Measurements from ENCODE around the gene PLEKHN1.
"Not testable (repeated sequence)": the region's sequence is repeated elsewhere in the genome, so short reads cannot be mapped to it uniquely, and the experiment has no call there.

The PLEKHN1 gene

DNA sequence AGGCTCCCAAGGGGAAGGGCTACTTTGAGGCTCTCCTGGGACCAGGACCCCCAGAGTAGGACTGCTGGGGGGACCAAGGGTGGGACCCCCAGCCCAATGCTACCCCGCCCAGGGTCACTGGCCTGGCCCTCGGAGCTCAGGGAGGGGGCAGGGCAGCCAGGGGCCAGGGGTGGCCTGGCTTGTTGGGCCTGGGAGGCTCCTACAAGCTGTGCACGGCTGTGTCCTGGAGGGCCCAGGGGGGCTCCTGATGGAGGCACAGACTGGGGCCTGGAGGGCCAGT is 31.4 kb downstream of the PLEKHN1 start:
- DNase-seq = no peak

DNA sequence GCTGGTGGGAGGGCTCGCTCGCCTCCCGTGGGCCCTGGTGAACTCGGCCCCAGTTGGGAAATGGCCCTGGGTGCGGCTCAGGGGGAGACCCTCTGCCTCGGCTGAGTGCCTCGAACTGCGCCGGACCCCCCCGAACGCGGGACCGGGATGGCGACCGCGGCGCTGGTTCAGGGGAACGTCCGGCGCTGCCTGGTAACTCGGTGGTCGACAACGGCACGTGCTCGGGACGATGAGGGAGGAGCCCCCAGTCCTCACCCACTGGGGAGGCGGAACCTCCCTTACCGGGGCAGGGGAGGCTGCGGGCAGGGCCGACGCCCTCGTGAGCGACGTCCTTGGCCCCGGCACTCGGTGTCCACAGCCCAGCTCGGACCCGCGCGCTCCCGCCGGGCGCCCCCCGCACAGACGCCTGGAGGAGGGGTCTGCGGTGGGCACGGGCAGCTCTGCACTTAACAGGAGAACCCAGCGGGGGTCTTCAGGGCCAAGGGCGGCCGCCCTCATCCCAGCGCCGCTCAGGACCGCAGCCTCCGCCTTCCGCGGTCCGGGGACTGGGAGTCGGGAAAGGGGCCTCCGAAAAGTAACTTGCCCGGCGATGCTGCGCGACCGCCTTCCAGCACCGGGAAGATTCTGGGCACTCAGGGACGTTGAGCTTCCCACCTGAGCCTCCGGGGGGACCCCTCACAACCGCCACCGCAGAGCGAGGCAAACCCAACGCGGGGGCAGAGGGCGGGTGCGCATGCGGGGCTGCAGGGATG is 31.9 kb downstream of the PLEKHN1 start:
- DNase-seq = no peak

DNA sequence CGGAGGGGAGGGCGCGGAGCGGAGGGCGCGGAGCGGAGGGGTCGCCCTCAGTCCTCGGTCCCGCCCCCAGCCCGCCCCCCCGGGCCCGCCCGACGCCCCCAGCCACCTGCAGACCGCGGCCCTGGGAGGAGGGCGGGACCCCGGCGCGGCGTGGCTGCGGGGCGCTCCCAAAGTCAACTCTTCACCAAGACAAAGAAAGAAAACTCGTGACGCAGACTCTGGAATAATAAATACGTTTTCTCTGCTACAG is 32.4 kb downstream of the PLEKHN1 start:
- DNase-seq = no peak

DNA sequence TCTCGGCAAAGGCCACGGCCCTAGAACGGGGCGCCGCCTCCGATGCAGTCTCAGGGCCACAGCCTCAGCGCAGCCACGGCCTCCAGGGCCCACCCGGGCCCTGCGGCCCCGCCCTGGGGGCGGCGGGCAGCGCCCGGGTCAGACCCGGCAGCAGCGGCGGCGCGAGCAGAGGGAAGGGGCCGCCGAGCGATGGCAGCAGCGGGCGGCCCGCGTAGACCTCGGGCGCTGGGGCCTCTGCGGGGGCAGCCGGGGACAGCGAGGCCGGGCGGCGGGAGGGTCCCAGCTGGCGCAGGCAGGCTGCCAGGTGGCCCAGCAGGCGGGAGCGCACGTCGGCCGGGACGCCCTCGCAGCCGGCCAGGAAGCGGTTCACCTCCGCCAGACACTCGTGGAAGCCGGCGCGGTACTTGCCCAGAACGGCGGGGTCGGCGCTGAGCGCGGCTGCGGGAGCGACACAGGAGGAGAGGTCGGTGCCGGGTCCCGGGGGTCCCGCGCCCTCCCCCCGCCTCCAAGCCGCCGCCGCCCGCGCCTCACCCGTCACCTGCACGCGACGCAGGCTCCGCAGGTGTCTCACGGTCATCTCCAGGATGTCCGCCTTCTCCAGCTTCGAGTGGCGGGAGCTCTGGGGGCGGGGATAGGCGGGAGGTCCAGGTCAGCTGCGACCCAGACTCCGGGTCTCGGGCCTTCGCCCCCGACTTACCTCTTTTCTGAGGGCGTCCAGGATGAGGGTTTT is 32.9 kb downstream of the PLEKHN1 start:
- no peak for DNase-seq

DNA sequence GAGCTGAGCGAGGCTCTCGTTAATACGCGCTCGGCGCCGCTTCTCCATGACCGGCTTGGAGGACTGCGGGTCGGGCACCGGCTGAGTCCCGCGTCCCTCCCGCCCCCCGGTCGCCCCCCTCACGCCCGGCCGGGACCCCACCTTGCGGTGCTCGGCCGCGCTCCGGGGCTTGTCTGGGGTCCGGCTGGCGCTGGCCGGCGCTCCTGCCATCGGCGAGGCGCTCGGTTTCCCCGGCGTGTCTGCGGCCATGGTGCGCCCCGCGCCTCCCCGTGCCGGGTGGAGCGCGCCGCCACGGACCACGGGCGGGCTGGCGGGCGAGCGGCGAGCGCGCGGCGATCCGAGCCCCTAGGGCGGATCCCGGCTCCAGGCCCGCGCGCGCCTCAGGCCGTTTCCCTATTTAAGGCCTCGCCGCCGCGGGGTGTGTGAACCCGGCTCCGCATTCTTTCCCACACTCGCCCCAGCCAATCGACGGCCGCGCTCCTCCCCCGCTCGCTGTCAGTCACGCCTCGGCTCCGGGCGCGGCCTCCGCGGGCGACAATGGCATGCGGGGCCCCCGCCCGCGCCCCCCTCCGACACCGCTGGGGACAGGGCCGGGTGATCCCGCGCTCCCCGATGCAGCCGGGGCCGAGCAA is 33.6 kb downstream of the PLEKHN1 start, which contains the start of gene HES4:
Gene HES4, minus strand, starts transcription at position 373 of the 632 bp plus-strand sequence. Its CDS starts 124 bp downstream, at position 249.
- peak; percentile 82 for DNase-seq

DNA sequence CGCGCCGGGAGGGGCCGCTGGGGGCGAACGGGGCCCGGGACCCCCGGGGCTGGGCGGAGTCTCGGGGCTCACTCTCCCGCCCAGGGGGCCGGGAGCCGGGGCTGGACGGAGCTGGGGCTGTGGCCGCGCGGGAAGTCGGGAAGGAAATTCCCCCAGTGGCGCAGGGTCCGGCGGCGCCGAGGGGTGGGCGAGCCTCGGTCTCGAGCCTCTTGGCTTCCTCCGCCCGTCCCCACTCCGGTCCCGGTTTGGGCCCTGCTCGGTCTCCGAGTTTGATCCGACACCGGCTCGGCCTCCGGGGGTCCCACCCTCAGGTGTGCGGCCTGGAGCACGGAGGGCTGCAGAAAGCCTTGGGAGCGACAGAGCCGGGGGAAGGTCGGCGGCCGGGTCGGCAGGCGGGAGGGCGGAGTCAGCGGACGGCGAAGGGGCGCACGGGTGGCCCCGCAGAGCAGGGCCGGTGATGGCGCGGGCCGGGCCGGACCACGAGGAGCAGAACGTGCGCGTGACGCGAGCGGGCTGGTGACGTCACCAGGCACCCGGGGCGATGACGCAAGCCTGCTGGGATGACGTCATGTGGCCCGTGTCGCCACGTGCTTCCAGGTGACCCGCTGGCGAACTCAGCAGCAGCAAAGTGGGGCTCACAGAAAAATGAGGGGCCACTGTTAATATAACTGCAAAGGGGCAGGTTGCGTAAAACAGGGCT is 34.2 kb downstream of the PLEKHN1 start:
- DNase-seq = peak; percentile 53

DNA sequence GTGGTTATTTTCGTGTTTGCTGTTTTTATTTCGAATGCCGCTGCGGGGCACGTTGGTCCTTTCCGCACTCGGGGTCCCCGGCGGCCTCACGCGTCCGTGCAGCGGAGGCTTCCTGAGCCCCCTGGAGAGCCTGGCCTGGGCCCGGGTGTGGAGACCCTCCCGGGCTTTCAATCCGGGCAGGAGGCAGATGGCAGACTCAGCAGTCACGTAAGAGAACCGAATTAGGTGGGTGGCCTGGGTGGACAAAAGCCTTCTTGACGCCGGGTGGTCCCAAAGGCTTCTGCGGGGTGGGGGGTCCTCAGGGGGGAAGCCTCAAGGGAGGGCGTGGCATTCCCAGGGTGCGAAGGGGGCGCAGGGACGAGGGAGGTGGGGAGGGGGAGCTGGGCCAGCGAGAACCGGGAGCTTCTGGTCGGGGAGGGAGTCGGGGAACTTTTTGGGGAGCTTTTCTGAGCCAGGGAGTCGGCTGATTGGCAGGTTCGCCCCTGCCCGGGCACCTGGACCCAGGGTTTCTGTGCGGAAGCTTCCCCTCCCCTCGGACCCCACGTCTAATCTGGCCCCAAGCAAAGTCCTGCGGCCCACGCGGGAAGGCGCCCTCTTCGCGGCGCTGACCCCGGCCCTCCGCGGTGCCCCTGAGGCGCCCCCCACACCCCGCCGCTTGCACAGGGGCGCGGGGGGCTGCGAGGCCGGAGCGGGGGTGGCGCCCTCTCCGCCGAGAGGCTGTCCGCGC is 34.9 kb downstream of the PLEKHN1 start:
- no peak for DNase-seq

DNA sequence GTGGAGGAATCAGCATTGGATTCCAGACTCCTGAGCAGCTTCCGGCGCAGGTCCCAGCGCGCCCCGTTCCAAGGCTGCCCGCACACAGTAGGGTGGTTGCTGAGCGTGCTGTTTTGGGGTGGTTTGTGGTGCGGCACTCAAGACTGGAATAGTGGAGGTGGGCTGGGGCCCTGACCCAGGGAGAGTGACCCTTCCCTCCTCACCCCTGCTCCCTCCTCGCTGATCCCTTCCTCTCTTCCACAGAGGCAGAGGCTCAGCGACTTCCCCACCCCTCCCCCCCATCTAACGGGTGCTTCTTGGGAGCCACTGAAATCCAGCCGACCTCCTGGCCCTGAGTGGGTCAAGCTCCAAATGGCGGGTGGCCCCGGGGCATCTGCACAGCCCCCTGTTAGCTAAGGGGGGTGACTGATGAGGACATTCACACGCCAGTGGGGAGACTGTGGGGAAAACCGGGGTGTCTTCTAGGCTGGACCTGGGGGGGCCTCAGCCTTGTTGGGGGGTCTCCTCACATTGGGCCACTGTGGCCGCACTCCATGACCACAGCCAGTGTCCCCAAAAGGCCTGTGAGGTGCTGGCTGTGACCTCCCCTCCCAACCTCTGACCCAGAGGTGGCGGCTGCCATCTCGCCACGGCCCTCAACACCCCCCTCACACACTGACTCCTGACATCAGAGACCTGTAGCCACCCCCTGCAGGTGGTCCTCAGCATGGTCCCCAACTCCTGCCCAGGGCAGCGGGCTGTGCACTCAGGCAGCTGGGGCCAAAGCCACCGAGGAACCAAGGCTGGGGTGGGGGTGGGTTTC is 37.5 kb downstream of the PLEKHN1 start:
- no peak for DNase-seq

DNA sequence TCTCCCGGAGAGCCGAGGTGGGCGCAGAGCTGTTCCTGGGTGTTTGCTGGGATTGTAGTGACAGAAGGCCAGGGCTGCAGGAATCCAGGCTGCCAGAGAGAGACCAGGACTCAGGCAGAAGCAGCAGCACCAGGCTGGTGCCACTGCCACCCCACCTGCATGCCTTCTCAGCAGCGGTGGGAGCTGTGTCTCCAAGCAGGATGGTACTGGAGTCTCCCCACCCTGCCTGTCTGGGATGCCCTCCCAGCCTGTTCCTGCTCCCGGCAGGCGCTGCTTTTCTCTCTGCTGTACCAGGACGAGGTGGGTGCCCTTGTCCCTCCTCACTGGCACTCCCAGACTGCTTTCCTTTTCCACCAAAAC is 38.1 kb downstream of the PLEKHN1 start:
- no peak for DNase-seq

DNA sequence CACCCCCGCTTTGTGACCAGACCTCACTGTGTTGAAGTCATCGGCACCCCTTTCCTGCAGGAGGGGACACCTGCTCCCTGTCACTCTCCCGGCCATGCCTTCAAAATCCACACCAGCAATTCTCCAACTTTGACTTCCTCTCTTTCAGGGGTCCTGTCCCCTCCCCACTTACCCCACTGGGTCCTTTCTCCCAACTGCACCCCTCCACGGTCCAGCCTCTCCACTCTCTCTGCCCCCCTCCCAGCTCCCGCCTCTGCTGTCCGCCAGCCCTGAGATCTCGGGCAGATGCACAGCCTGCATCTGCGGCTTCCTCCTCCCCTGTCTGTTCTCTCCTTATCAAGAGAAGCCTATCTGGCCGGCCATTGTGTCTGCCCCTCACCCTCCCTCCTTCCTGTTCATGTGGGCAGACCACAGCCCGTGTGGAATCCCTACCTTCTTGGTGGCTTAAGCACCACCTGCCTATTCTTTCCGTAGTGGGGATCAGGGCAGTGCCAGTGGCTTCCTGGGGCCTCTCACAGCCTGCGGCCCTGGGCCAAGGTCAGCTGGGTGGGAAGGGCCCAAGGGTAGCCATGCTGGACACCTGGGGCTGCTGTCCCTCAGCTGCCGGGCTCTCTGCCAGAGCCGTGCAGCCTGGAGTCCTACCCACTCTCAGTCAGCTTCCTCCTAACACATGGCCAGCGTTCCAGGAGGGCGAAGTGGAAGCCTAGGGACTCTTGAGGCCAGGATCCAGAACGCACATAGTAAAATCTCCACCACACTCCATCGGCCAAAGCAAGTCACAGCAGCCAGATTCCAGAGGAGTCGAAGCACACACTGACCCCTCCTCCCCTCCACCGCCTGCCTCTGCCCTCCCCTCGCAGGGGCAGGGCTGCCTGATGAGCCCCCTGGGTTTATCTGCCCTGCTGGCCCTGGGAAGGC is 38.8 kb downstream of the PLEKHN1 start:
- no peak for DNase-seq

DNA sequence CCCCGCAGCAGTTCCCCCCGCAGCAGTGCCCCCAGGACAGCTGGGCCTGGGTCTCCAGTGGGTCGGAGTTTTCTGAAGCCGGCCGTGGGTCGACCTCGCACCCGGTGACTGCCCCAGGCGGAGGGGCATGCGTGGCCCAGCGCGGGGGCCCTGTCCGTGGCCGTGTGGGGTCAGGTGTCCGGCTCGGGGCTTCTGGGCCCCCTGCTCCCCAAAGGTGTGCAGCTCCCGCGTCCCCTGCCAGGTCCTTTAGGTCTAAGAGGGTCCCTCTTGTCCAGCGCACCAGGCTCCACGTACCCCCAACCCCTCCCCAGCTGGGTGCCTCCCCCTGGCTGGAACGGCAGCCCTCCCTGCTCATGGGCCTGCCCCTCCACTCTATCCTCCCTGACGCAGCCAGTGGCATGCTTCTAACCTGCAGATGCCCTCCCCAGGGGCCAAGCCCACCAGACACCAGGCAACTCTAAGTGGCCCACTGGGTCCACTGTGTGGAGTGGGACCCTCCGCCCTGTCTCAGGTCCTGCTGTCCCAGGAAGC is 39.6 kb downstream of the PLEKHN1 start:
- DNase-seq = no peak

DNA sequence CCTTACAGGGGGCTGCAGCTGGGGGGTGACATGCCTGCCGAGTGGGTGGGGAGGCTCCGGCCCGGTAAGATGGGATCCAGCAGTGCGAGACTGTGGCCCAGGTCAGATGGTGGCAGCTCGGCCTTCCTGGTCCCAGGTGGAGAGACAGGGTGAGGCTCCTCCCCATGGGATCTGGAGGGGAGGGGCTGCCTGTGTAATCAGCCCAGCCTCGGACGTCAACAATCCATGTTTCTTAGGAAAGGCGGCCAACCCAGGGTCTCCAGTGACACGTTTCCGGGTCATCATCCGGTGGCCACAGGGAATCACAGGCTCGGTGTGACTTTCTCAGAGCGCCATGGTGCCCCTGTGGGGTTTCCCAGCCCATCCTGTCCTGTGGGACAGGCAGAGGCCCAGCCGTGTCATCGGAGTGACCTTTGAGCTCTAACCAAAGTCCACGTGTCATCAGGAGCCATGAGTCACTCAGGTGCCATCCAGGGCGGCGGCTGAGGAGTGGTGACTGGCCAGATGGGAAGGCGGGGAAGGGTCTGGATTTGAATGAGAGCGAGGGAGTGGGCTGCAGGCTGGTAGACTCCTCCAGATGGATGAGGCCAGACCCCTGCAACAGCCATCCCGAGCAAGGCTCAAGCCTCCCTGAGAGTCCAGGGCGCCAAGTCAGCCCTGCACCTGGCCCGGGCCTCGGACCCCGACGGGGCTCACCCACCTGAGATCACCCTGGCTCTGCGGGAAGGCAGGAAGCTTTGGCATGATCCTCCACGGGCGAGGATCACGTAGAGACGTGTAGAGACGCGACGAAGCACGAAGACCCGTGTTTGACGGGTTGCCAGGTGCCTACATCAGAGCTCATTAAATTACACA is 40.2 kb downstream of the PLEKHN1 start:
- no peak for DNase-seq

DNA sequence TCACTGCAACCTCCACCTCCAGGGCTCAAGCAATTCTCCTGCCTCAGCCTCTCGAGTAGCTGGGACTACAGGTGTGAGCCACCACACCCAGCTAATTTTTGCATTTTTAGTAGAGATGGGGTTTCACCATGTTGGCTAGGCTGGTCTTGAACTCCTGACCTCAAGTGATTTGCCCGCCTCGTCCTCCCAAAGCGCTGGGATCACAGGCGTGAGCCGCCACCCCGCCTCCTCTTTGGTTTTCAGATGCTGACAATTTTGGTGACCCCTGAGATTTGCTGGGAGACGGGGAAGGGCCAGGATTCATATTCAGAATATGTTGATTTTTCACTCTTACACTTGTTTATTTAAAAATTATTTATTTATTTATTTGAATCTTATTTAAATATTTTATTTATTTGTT is 43.8 kb downstream of the PLEKHN1 start:
- DNase-seq = not testable (repeated sequence)

DNA sequence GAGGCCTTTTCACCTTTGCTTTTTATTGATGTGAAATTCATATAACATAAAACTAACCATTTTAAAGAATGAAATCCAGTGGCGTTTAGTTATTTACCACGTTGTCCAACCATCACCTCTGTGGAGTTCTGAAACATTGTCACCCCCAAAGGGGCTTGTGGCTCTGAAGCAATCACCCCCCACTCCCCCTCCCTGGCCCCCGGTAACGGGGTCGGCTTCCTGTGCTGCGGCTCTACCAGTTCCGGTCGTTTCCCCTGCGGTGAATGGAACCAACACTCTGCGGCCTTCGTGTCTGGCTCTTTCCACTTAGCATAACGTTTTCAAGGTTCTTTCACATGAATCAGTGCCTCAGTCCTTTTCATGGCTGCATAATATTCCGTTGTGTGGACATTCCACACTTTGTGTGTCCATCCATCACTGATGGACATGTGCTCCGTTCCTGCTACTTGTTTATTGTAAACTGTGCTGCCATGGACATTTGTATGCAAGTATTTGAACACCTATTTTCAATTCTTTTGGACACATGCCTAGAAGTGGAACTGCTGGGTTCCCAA is 45.2 kb downstream of the PLEKHN1 start:
- DNase-seq = no peak

DNA sequence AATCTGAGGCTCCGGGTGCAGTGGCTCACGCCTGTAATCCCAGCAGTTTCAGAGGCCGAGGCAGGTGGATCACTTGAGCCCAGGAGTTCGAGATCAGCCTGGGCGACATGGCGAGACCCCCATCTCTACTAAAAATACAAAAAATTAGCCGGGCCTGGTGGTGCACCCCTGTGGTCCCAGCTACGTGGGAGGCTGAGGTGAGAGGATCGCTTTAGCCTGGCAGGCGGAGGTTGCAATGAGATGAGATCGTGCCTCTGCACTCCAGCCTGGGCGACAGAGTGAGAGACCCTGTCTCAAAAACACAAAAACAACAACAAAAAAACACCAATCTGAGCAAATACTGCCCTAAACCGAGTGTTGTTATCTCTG is 46.4 kb downstream of the PLEKHN1 start:
- not testable (repeated sequence) for DNase-seq

DNA sequence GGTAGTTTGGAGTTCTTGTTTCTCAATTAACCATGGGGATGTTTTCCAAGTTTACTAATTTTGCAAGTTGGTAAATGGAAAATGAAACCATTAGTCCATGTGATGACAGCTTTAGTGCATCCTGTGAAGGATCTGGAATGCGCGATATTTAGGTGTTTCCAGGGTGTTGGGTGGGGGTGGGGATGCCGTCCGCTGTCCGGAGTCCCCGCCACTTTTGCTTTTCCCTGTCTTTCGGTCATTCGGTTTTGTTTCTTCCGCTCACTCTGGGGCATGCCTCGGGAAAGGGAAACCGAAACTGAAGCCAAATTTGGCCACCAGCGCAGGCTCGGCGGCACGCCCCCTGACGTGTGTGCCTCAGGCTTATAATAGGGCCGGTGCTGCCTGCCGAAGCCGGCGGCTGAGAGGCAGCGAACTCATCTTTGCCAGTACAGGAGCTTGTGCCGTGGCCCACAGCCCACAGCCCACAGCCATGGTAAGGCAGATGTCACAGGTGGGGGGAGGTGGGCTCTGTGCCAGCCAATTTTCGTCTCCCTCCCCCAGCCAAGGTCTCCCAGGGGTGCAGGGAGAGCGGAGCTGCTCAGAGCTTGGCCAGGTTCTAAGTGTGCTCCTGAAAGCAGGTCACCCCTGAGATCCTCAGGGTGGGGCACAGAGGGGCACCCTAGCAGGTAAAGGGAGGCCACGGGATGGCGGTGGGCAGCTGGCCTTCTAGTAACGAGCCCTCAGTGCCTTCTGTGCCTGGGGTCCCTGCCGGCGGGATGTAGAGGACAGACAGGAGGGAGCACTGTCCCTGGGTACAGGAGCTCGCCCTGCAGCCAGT is 47.0 kb downstream of the PLEKHN1 start, which contains the start of gene ISG15:
Gene ISG15, plus strand, starts transcription at position 393 of the 817 bp plus-strand sequence. Its CDS starts 77 bp downstream, at position 470.
- peak; percentile 82 for DNase-seq

DNA sequence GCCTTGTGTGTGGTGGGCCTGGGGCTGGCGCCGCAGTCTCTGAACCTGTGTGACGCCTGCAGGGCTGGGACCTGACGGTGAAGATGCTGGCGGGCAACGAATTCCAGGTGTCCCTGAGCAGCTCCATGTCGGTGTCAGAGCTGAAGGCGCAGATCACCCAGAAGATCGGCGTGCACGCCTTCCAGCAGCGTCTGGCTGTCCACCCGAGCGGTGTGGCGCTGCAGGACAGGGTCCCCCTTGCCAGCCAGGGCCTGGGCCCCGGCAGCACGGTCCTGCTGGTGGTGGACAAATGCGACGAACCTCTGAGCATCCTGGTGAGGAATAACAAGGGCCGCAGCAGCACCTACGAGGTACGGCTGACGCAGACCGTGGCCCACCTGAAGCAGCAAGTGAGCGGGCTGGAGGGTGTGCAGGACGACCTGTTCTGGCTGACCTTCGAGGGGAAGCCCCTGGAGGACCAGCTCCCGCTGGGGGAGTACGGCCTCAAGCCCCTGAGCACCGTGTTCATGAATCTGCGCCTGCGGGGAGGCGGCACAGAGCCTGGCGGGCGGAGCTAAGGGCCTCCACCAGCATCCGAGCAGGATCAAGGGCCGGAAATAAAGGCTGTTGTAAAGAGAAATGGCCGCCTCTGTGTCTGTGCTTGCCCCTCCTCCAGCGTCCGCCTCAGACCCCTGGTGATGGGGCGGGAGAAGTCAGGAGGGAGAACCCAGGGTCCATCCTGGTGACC is 47.8 kb downstream of the PLEKHN1 start:
- DNase-seq = peak; percentile 54
